HG03378 (cell line): Measurements from ENCODE around the gene MAD1L1.

Source experiments
- ATAC-seq: cut with Tn5 transposase; IDR thresholded peaks from one replicate; pipeline ENCODE4 v1.9.1; 2021; ENCODE audit warnings: mild to moderate bottlenecking, moderate library complexity; ENCODE audit not compliant: unreplicated experiment

Gene MAD1L1

GRCh38 chr7:2107386-2108070, 125.2 kb downstream of the MAD1L1 start:
- ATAC-seq: no peak

- no peak for ATAC-seq
Observed at GRCh38 chr7:2106924-2107323, 125.8 kb downstream of the MAD1L1 start.

- ATAC-seq: no peak
Observed at GRCh38 chr7:2106440-2106839, 126.3 kb downstream of the MAD1L1 start.

GRCh38 chr7:2105917-2106316, 126.8 kb downstream of the MAD1L1 start:
- ATAC-seq: no peak

GRCh38 chr7:2105280-2105679, 127.5 kb downstream of the MAD1L1 start:
- no peak for ATAC-seq

- no peak for ATAC-seq
Observed at GRCh38 chr7:2104716-2105115, 128.0 kb downstream of the MAD1L1 start.

GRCh38 chr7:2104107-2104710, 128.5 kb downstream of the MAD1L1 start:
- ATAC-seq: no peak

GRCh38 chr7:2103071-2103898, 129.5 kb downstream of the MAD1L1 start:
- ATAC-seq: no peak

GRCh38 chr7:2102375-2102723, 130.4 kb downstream of the MAD1L1 start:
- ATAC-seq: no peak

- ATAC-seq: no peak
Observed at GRCh38 chr7:2101630-2102374, 130.9 kb downstream of the MAD1L1 start.

GRCh38 chr7:2100278-2101208, 132.2 kb downstream of the MAD1L1 start:
- no peak for ATAC-seq

GRCh38 chr7:2099048-2099957, 133.4 kb downstream of the MAD1L1 start:
- no peak for ATAC-seq

GRCh38 chr7:2098496-2098895, 134.2 kb downstream of the MAD1L1 start:
- no peak for ATAC-seq

- no peak for ATAC-seq
Observed at GRCh38 chr7:2098056-2098455, 134.7 kb downstream of the MAD1L1 start.

GRCh38 chr7:2097492-2097891, 135.3 kb downstream of the MAD1L1 start:
- no peak for ATAC-seq

- ATAC-seq: no peak
Observed at GRCh38 chr7:2096692-2097387, 135.9 kb downstream of the MAD1L1 start.

GRCh38 chr7:2095436-2095835, 137.3 kb downstream of the MAD1L1 start:
- ATAC-seq: no peak

GRCh38 chr7:2094454-2095045, 138.2 kb downstream of the MAD1L1 start:
- ATAC-seq: no peak
